Pulmonary artery endothelial cell (primary cell): ENCODE measurements around the gene NECTIN2. TPM values are rescaled to one million over a fixed set of nuclear protein-coding genes. Genes with fewer than 3 reads are reported as not detected.
"Not testable (repeated sequence)": the region's sequence is repeated elsewhere in the genome, so short reads cannot be mapped to it uniquely, and the experiment has no call there.

ENCODE experiments used
- DNase-seq: peaks from one replicate; pipeline ENCODE4 v3.0.0-alpha.2; 2011; ENCODE audit warnings: low read depth, low spot score
- total RNA-seq: library from RNA; depleted of rRNA; stranded (reverse); fragments of >200 nt; gene quantifications from 2 replicates; pipeline ENCODE4 v1.2.3, GENCODE V29; 2014

NECTIN2 gene
- total RNA-seq, 1 donor from 2014 or later: 101 TPM

DNA sequence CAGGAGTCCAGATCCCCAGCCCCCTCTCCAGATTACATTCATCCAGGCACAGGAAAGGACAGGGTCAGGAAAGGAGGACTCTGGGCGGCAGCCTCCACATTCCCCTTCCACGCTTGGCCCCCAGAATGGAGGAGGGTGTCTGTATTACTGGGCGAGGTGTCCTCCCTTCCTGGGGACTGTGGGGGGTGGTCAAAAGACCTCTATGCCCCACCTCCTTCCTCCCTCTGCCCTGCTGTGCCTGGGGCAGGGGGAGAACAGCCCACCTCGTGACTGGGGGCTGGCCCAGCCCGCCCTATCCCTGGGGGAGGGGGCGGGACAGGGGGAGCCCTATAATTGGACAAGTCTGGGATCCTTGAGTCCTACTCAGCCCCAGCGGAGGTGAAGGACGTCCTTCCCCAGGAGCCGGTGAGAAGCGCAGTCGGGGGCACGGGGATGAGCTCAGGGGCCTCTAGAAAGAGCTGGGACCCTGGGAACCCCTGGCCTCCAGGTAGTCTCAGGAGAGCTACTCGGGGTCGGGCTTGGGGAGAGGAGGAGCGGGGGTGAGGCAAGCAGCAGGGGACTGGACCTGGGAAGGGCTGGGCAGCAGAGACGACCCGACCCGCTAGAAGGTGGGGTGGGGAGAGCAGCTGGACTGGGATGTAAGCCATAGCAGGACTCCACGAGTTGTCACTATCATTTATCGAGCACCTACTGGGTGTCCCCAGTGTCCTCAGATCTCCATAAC, 59.5 kb downstream of the NECTIN2 start, which contains the start of gene APOE:
Gene APOE, plus strand, starts transcription at position 360 of the 724 bp plus-strand sequence. CDS start 829 bp downstream, outside the sequence.
- DNase-seq: no peak

DNA sequence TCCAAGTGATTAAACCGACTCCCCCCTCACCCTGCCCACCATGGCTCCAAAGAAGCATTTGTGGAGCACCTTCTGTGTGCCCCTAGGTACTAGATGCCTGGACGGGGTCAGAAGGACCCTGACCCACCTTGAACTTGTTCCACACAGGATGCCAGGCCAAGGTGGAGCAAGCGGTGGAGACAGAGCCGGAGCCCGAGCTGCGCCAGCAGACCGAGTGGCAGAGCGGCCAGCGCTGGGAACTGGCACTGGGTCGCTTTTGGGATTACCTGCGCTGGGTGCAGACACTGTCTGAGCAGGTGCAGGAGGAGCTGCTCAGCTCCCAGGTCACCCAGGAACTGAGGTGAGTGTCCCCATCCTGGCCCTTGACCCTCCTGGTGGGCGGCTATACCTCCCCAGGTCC, 61.5 kb downstream of the NECTIN2 start:
- no peak for DNase-seq

DNA sequence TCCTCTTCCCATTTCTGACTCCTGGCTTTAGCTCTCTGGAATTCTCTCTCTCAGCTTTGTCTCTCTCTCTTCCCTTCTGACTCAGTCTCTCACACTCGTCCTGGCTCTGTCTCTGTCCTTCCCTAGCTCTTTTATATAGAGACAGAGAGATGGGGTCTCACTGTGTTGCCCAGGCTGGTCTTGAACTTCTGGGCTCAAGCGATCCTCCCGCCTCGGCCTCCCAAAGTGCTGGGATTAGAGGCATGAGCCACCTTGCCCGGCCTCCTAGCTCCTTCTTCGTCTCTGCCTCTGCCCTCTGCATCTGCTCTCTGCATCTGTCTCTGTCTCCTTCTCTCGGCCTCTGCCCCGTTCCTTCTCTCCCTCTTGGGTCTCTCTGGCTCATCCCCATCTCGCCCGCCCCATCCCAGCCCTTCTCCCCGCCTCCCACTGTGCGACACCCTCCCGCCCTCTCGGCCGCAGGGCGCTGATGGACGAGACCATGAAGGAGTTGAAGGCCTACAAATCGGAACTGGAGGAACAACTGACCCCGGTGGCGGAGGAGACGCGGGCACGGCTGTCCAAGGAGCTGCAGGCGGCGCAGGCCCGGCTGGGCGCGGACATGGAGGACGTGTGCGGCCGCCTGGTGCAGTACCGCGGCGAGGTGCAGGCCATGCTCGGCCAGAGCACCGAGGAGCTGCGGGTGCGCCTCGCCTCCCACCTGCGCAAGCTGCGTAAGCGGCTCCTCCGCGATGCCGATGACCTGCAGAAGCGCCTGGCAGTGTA, 62.2 kb downstream of the NECTIN2 start:
- DNase-seq: no peak

DNA sequence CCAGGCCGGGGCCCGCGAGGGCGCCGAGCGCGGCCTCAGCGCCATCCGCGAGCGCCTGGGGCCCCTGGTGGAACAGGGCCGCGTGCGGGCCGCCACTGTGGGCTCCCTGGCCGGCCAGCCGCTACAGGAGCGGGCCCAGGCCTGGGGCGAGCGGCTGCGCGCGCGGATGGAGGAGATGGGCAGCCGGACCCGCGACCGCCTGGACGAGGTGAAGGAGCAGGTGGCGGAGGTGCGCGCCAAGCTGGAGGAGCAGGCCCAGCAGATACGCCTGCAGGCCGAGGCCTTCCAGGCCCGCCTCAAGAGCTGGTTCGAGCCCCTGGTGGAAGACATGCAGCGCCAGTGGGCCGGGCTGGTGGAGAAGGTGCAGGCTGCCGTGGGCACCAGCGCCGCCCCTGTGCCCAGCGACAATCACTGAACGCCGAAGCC, 62.8 kb downstream of the NECTIN2 start:
- DNase-seq: no peak

DNA sequence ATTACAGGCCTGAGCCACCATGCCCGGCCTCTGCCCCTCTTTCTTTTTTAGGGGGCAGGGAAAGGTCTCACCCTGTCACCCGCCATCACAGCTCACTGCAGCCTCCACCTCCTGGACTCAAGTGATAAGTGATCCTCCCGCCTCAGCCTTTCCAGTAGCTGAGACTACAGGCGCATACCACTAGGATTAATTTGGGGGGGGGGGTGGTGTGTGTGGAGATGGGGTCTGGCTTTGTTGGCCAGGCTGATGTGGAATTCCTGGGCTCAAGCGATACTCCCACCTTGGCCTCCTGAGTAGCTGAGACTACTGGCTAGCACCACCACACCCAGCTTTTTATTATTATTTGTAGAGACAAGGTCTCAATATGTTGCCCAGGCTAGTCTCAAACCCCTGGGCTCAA, 63.7 kb downstream of the NECTIN2 start:
- DNase-seq: no peak

DNA sequence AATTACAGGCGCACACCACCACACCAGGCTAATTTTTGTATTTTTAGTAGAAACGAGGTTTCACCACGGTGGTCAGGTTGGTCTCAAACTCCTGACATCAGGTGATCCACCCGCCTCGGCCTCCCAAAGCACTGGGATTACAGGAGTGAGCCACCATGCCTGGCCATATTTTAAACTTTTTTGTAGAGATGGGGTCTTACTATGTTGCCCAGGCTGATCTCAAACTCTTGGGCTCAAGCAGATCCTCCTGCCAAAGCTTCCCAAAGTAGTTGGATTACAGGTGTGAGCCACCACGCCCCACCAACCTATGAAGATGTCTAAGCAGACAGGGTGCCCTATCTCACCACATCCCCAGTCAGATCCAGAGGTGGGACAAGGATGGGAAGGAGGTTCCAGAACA, 65.8 kb downstream of the NECTIN2 start:
- DNase-seq: not testable (repeated sequence)

DNA sequence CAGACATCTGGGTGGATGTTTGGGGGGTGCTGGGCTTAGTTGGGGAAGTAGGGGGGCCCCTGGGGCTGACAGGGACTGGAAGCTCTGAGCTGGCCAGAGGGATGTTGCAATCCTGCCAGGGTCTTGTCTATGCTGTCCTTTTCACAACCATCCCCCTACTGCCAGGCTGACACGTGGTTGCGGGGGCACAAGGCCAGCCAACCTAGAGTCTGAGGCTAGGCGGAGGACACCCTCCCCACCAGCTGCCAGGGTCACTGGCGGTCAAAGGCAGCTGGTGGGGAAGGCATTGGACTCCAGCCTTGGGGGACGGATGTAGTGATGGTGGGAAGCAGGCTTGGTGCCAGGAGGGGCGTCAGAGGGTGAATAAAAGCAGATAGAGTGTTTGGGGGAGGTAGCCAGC, 66.8 kb downstream of the NECTIN2 start:
- no peak for DNase-seq

DNA sequence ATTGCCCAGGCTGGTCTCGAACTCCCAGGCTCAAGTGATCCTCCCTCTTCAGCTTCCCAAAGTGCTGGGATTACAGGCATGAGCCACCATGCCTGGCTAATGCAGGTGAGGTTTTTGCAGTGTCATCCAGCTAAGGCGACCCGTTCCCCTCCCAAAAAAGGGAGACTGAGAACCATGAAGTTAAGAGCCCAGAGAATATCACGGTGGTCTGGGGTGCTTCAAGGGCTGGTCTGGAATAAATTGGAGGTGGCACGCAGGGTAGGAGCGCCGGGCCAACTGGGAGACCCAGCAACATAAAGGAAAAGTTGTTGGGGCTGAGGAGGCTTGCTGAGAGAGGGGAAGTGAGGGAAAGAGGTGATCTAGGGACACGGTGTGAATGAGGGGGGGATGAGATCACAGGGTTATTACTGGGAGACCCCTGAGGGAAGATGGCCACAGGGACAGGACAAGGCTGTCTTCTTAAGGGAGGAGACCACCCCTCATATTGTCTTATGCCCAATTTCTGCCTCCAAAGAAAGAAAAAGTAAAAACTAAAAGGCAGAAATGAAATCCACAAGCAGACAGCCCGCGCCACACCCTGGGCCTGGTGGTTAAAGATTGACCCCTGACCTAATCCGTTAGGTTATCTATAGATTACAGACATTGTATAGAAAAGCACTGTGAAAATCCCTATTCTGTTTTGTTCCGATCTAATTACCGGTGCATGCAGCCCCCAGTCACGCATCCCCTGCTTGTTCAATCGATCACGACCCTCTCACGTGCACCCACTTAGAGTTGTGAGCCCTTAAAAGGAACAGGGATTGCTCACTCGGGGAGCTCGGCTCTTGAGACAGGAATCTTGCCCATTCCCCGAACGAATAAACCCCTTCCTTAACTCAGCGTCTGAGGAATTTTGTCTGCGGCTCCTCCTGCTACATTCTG, 67.7 kb downstream of the NECTIN2 start:
- DNase-seq: not testable (repeated sequence)

DNA sequence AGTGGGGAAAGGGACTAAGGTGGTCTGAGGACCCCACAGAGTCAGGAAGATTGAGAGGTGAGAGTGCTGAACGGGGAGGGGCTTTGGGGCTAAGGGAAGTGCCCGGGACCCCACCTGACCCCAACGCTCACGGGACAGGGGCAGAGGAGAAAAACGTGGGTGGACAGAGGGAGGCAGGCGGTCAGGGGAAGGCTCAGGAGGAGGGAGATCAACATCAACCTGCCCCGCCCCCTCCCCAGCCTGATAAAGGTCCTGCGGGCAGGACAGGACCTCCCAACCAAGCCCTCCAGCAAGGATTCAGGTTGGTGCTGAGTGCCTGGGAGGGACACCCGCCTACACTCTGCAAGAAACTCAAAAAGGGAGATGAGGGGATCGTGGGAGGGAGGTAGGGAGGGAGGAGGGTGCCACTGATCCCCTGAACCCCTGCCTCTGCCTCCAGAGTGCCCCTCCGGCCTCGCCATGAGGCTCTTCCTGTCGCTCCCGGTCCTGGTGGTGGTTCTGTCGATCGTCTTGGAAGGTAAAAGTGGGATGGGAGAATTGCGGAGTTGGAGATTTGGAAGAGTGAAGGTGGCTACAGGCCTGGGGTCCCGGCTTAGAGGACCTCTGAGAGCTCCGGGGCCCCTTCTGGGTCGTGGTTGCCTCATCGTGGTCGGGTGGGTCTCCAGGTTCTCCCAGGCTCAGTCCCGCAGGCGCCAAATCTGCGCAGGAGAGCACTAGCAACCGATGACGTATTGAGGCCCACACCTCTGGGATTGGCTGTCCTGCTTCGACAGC, 68.5 kb downstream of the NECTIN2 start, which contains the start of gene APOC1:
Gene APOC1, plus strand, starts transcription at position 176 of the 774 bp plus-strand sequence. Its CDS starts 284 bp downstream, at position 460.
- DNase-seq: peak; percentile 35

DNA sequence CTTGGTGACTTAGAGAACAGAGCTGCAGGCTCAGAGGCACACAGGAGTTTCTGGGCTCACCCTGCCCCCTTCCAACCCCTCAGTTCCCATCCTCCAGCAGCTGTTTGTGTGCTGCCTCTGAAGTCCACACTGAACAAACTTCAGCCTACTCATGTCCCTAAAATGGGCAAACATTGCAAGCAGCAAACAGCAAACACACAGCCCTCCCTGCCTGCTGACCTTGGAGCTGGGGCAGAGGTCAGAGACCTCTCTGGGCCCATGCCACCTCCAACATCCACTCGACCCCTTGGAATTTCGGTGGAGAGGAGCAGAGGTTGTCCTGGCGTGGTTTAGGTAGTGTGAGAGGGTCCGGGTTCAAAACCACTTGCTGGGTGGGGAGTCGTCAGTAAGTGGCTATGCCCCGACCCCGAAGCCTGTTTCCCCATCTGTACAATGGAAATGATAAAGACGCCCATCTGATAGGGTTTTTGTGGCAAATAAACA, 78.2 kb downstream of the NECTIN2 start:
- DNase-seq: no peak

DNA sequence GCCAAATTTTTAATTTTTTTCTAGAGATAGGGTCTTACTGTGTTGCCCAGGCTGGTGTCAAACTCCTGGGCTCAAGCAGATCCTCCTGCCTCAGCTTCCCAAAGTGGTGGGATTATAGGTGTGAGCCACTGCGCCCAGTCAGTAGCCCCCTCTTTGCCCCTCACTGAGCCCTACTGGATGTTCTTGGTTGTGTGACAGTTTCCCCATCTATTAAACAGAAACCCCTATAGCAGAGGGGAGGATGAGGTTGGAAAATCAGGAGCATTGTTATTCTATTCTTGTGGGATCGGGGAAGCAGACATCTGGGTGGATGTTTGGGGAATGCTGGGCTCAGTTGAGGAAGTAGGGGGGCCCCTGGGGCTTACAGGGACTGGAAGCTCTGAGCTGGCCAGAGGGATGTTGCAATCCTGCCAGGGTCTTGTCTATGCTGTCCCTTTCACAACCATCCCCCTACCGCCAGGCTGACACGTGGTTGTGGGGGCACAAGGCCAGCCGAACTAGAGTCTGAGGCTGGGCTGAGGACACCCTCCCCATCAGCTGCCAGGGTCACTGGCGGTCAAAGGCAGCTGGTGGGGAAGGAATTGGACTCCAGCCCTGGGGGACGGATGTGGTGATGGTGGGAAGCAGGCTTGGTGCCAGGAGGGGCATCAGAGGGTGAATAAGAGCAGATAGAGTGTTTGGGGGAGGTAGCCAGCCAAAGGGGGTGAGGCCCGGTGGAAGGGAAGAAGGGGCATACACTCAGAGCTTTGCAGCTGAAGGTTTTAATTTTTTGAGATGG, 79.2 kb downstream of the NECTIN2 start:
- DNase-seq: no peak

DNA sequence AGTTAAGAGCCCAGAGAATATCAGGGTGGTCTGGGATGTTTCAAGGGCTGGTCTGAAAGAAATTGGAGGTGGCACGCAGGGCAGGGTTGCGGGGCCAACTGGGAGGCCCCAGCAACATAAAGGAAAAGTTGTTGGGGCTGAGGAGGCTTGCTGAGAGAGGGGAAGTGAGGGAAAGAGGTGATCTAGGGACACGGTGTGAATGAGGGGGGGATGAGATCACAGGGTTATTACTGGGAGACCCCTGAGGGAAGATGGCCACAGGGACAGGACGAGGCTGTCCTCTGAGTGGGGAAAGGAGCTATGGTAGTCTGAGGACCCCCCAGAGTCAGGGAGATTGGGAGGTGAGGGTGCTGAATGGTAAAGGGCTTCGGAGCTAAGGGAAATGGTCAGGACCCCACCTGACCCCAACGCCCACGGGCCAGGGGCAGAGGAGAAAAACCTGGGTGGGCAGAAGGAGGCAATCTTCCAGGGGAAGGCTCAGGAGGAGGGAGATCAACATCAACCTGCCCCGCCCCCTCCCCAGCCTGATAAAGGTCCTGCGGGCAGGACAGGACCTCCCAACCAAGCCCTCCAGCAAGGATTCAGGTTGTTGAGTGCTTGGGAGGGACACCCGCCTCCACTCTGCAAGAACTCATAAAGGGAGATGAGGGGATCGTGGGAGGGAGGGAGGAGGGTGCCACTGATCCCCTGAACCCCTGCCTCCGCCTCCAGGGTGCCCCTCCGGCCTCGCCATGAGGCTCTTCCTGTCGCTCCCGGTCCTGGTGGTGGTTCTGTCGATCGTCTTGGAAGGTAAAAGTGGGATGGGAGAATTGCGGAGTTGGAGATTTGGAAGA, 80.4 kb downstream of the NECTIN2 start:
- not testable (repeated sequence) for DNase-seq

DNA sequence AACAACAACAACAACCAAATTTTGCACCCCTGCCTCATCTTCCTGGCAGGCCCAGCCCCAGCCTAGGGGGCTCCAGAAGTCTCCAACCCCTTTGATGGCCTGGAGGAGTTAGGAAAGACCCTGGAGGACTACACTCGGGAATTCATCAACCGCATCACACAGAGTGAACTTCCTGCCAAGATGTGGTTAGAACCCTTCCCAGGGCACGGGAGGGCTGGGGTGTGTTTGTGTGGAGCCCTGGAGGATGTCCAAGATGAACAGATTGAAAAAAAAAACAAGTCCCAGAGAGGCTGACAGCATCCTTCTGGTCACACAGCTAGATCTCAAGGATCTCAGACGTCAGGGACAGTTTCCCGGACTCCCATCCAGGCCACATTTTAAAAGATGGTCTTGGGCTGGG, 81.6 kb downstream of the NECTIN2 start:
- no peak for DNase-seq

DNA sequence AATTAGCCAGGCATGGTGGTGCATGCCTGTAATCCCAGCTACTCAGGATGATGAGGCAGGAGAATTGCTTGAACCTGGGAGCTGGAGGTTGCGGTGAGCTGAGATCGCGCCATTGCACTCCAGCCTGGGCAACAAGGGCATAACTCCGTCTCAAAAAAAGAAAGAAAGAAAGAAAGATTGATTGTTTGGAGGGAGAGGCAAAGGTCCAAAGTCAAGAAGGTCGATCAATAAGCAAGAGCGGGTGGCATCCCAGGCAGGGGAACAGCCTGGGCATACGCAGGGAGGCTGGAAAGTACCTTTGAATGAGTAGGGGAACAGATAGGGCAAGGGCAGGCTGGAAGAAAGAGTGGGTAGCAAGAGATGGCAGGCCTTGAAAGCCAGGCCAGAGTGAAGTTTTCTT, 84.0 kb downstream of the NECTIN2 start:
- no peak for DNase-seq

DNA sequence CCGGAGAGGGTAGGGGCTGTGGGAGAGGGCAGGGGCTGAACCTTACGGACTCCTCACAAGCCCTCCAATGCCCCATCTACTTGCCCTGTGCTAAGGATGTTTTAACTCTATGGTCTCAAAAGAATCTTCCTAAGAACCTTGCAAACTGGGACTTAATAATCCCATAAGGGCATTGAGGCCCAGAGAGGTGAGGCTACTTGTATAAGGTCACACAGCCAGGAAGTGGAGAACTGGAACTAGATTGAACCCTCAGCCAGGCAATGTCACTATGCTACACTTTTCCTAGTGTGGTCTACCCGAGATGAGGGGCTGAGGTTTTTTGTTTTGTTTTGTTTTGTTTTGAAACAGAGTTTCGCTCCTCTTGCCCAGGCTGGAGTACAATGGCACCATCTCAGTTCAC, 85.4 kb downstream of the NECTIN2 start:
- no peak for DNase-seq
